ENCODE measurements around the gene KIF22. TPM values are rescaled to one million over a fixed set of nuclear protein-coding genes. Genes with fewer than 3 reads are reported as not detected.

The KIF22 gene
- total RNA-seq, 1 donor from 2014 or later, result 31.9 TPM

- no peak overlapping the region for H3K27ac Mint-ChIP-seq (ENCODE audit: unreplicated experiment)
- TF ChIP-seq CTCF (IDR thresholded peaks at IDR 0.05; ENCODE audit: partially characterized antibody, unreplicated experiment), result no peak
- peaks cover 2% of the 10 kb centered on the region for H3K9me3 Mint-ChIP-seq (ENCODE audit: unreplicated experiment)
- H3K36me3 Mint-ChIP-seq (ENCODE audit: unreplicated experiment), result no peaks in the 10 kb centered on the region
- no peaks in the 10 kb centered on the region for H3K4me1 Mint-ChIP-seq (ENCODE audit: low read depth, unreplicated experiment)
- peaks cover 3% of the 10 kb centered on the region for H3K27me3 Mint-ChIP-seq (ENCODE audit: unreplicated experiment)
- no peak for DNase-seq
- H3K4me3 Mint-ChIP-seq (ENCODE audit: unreplicated experiment), result no peak overlapping the region
These were observed 43.5 kb downstream of the KIF22 start for GRCh38 chr16:29834079-29834478.

- Mint-ChIP-seq H3K9me3 (ENCODE audit: unreplicated experiment) (peaks cover 2% of the 10 kb centered on the region), H3K27ac (ENCODE audit: unreplicated experiment) (no peak overlapping the region), H3K27me3 (ENCODE audit: unreplicated experiment) (peaks cover 5% of the 10 kb centered on the region), H3K36me3 (ENCODE audit: unreplicated experiment) (no peaks in the 10 kb centered on the region), H3K4me3 (ENCODE audit: unreplicated experiment) (no peak overlapping the region), H3K4me1 (ENCODE audit: low read depth, unreplicated experiment) (no peaks in the 10 kb centered on the region)
- no peak for DNase-seq
- no peak for TF ChIP-seq CTCF (IDR thresholded peaks at IDR 0.05; ENCODE audit: partially characterized antibody, unreplicated experiment)
These were observed 45.4 kb downstream of the KIF22 start for GRCh38 chr16:29835926-29836325.

- no peak for DNase-seq
- Mint-ChIP-seq H3K4me3 (ENCODE audit: unreplicated experiment) (no peak overlapping the region), H3K9me3 (ENCODE audit: unreplicated experiment) (peaks cover 3% of the 10 kb centered on the region), H3K27ac (ENCODE audit: unreplicated experiment) (no peak overlapping the region), H3K27me3 (ENCODE audit: unreplicated experiment) (peaks cover 7% of the 10 kb centered on the region), H3K36me3 (ENCODE audit: unreplicated experiment) (no peaks in the 10 kb centered on the region), H3K4me1 (ENCODE audit: low read depth, unreplicated experiment) (no peaks in the 10 kb centered on the region)
- TF ChIP-seq CTCF (IDR thresholded peaks at IDR 0.05; ENCODE audit: partially characterized antibody, unreplicated experiment), result no peak
These were observed 46.1 kb downstream of the KIF22 start for GRCh38 chr16:29836623-29837022.

- peaks cover 7% of the 10 kb centered on the region for H3K27me3 Mint-ChIP-seq (ENCODE audit: unreplicated experiment)
These were observed 47.3 kb downstream of the KIF22 start for GRCh38 chr16:29837841-29838240.

GRCh38 chr16:29839822-29840221 is 49.3 kb downstream of the KIF22 start:
- TF ChIP-seq CTCF (IDR thresholded peaks at IDR 0.05; ENCODE audit: partially characterized antibody, unreplicated experiment), result no peak
- Mint-ChIP-seq H3K4me3 (ENCODE audit: unreplicated experiment) (no peak overlapping the region), H3K4me1 (ENCODE audit: low read depth, unreplicated experiment) (peaks cover 2% of the 10 kb centered on the region), H3K9me3 (ENCODE audit: unreplicated experiment) (peaks cover 2% of the 10 kb centered on the region), H3K27ac (ENCODE audit: unreplicated experiment) (no peak overlapping the region), H3K36me3 (ENCODE audit: unreplicated experiment) (no peaks in the 10 kb centered on the region), H3K27me3 (ENCODE audit: unreplicated experiment) (peaks cover 7% of the 10 kb centered on the region)
- DNase-seq, result no peak

More at GRCh38 chr16:29837841-29838240, 47.3 kb downstream of the KIF22 start:
- no peak for DNase-seq
- no peak for TF ChIP-seq CTCF (IDR thresholded peaks at IDR 0.05; ENCODE audit: partially characterized antibody, unreplicated experiment)
- Mint-ChIP-seq H3K27ac (ENCODE audit: unreplicated experiment) (no peak overlapping the region), H3K36me3 (ENCODE audit: unreplicated experiment) (no peaks in the 10 kb centered on the region), H3K4me1 (ENCODE audit: low read depth, unreplicated experiment) (no peaks in the 10 kb centered on the region), H3K9me3 (ENCODE audit: unreplicated experiment) (peaks cover 2% of the 10 kb centered on the region), H3K4me3 (ENCODE audit: unreplicated experiment) (no peak overlapping the region)

Measured in glutamatergic neuron (in vitro differentiated cells).